ENCODE data around the gene HIPK4.
A peak's percentile ranks its signal among the peaks of the same experiment; 100 is the strongest.

Gene HIPK4

DNA sequence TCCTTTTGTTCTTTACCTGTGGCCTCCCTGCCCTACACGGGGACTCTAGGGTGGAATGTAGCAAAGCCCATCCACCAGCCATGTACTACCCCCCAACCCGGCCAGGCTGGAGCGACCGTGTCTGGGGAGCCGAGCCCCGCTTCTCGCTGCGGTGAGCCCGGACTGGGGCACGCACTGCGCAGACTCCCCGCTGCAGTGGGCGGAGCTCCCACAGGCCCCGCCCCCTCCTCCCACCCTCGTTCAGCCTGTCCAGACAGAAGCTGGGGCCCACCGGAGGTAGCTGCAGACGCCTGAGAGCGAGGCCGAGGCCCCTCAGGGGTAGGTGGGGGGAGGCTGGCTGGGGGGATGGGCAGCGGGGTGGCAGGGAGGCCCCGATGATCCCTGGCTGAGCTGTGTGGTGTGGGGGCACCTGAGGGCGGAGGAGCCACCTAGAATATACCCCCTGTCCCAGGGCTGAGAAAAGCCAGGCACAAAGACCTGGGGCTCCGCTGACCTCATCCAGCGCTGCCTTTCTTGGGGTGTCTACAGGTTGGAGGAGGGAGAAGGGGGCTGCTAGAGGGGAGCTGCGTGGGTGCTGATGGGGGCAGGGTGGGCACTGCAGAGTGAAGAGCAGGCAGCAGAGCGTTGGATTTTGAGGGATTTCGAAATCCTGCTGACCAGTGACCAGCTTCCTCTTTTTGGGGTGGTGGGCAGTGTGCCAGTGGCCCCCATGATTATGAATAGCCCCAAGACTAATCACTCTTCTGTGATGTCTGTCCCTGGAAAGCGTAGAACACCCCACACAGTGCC lies 24.2 kb downstream of the HIPK4 start:
- DNase-seq (ENCODE audit: low read depth) = peak; percentile 44
- peak overlapping the region; percentile 55 for H3K4me3 ChIP-seq (ENCODE audit: low read length)
- TF ChIP-seq, protein P1, sequence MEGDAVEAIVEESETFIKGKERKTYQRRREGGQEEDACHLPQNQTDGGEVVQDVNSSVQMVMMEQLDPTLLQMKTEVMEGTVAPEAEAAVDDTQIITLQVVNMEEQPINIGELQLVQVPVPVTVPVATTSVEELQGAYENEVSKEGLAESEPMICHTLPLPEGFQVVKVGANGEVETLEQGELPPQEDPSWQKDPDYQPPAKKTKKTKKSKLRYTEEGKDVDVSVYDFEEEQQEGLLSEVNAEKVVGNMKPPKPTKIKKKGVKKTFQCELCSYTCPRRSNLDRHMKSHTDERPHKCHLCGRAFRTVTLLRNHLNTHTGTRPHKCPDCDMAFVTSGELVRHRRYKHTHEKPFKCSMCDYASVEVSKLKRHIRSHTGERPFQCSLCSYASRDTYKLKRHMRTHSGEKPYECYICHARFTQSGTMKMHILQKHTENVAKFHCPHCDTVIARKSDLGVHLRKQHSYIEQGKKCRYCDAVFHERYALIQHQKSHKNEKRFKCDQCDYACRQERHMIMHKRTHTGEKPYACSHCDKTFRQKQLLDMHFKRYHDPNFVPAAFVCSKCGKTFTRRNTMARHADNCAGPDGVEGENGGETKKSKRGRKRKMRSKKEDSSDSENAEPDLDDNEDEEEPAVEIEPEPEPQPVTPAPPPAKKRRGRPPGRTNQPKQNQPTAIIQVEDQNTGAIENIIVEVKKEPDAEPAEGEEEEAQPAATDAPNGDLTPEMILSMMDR (conservative IDR thresholded peaks at IDR 0.05; ENCODE audit: low read length) = no peak

- TF ChIP-seq, protein P1 (conservative IDR thresholded peaks at IDR 0.05; ENCODE audit: low read length) = no peak
- H3K4me3 ChIP-seq (ENCODE audit: low read length) = no peak overlapping the region
- no peak for DNase-seq (ENCODE audit: low read depth)
Measured at GRCh38 chr19:40365010-40365409, 25.0 kb downstream of the HIPK4 start.

GRCh38 chr19:40363069-40363468 lies 26.9 kb downstream of the HIPK4 start:
- no peak overlapping the region for H3K4me3 ChIP-seq (ENCODE audit: low read length)
- TF ChIP-seq, protein P1 (conservative IDR thresholded peaks at IDR 0.05; ENCODE audit: low read length) = no peak
- DNase-seq (ENCODE audit: low read depth) = no peak

DNA sequence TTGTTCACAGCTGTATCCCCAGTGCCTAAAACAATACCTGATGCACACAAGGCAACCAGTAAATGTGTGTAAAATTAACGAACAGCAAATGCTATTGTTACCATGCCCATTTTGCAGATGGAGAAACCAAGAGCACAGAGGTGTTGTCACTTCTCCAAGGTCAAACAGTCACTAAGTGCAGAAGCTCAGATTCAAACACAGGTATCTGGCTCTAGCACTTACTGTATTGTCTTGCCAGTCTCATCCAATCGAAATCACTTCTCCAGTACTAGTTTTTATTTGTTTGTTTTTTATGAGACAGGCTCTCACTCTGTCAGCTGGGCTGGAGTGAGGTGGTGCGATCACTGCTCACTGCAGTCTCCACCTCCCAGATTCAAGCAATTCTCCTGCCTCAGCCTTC lies 27.8 kb downstream of the HIPK4 start:
- H3K4me3 ChIP-seq (ENCODE audit: low read length) = no peak overlapping the region
- no peak for DNase-seq (ENCODE audit: low read depth)
- TF ChIP-seq, protein P1 (conservative IDR thresholded peaks at IDR 0.05; ENCODE audit: low read length) = no peak

GRCh38 chr19:40360708-40361241 lies 29.2 kb downstream of the HIPK4 start:
- TF ChIP-seq, protein P1 (conservative IDR thresholded peaks at IDR 0.05; ENCODE audit: low read length) = no peak
- no peak overlapping the region for H3K4me3 ChIP-seq (ENCODE audit: low read length)
- no peak for DNase-seq (ENCODE audit: low read depth)

- TF ChIP-seq, protein P1 (conservative IDR thresholded peaks at IDR 0.05; ENCODE audit: low read length) = no peak
- DNase-seq (ENCODE audit: low read depth) = no peak
- H3K4me3 ChIP-seq (ENCODE audit: low read length) = no peak overlapping the region
Measured at GRCh38 chr19:40360020-40360707, 29.8 kb downstream of the HIPK4 start.

All from AG10803 (cell line).